Hepatic stellate cell (primary cell): Measurements from ENCODE around the gene ICAM1.
A peak's percentile ranks its signal among the peaks of the same experiment; 100 is the strongest.
"Not testable (repeated sequence)": the region's sequence is repeated elsewhere in the genome, so short reads cannot be mapped to it uniquely, and the experiment has no call there.

ENCODE experiments used
- DNase-seq: peaks from one replicate; pipeline ENCODE4 v3.0.0; 2011; ENCODE audit warnings: low spot score

The ICAM1 gene

GRCh38 chr19:10270616-10271394, at the start of gene ICAM1:
ICAM1 (plus strand) TSS chr19:10271120; CDS start chr19:10271160, 40 bp downstream.
- DNase-seq, result peak; percentile 55

- no peak for DNase-seq
Observed at GRCh38 chr19:10222201-10222890, 48.6 kb upstream of the ICAM1 start.

GRCh38 chr19:10223488-10224213, 47.3 kb upstream of the ICAM1 start:
- DNase-seq, result no peak

- no peak for DNase-seq
Observed at GRCh38 chr19:10224337-10224736, 46.6 kb upstream of the ICAM1 start.

- no peak for DNase-seq
Observed at GRCh38 chr19:10226021-10226375, 44.9 kb upstream of the ICAM1 start.

- peak; percentile 42 for DNase-seq
Observed at GRCh38 chr19:10226376-10227025, 44.4 kb upstream of the ICAM1 start.

GRCh38 chr19:10227026-10227971, 43.6 kb upstream of the ICAM1 start:
- DNase-seq, result peak; percentile 42

- no peak for DNase-seq
Observed at GRCh38 chr19:10228393-10228792, 42.5 kb upstream of the ICAM1 start.

- peak; percentile 65 for DNase-seq
Observed at GRCh38 chr19:10228920-10229319, 42.0 kb upstream of the ICAM1 start.

- DNase-seq, result peak; percentile 73
Observed at GRCh38 chr19:10230173-10230860, 40.6 kb upstream of the ICAM1 start.

- peak; percentile 90 for DNase-seq
Observed at GRCh38 chr19:10230861-10231611, 39.9 kb upstream of the ICAM1 start, which contains the start of gene S1PR2. S1PR2 (minus strand) TSS chr19:10231331; CDS start chr19:10224905, 6,426 bp downstream.

- DNase-seq, result no peak
Observed at GRCh38 chr19:10231612-10232228, 39.2 kb upstream of the ICAM1 start.

GRCh38 chr19:10233946-10234345, 37.0 kb upstream of the ICAM1 start:
- DNase-seq, result no peak

GRCh38 chr19:10235003-10235402, 35.9 kb upstream of the ICAM1 start:
- no peak for DNase-seq

GRCh38 chr19:10235409-10235808, 35.5 kb upstream of the ICAM1 start:
- DNase-seq, result not testable (repeated sequence)

GRCh38 chr19:10237702-10238101, 33.2 kb upstream of the ICAM1 start:
- no peak for DNase-seq

- peak; percentile 75 for DNase-seq
Observed at GRCh38 chr19:10238172-10238783, 32.6 kb upstream of the ICAM1 start.

- DNase-seq, result not testable (repeated sequence)
Observed at GRCh38 chr19:10241826-10242449, 29.0 kb upstream of the ICAM1 start.
